GM21447 (cell line): Measurements from ENCODE around the gene GIGYF1.
A peak's percentile ranks its signal among the peaks of the same experiment; 100 is the strongest.

ENCODE experiments used
- ATAC-seq: cut with Tn5 transposase; IDR thresholded peaks from one replicate; pipeline ENCODE4 v1.9.1; 2021; ENCODE audit not compliant: unreplicated experiment

Gene GIGYF1

DNA sequence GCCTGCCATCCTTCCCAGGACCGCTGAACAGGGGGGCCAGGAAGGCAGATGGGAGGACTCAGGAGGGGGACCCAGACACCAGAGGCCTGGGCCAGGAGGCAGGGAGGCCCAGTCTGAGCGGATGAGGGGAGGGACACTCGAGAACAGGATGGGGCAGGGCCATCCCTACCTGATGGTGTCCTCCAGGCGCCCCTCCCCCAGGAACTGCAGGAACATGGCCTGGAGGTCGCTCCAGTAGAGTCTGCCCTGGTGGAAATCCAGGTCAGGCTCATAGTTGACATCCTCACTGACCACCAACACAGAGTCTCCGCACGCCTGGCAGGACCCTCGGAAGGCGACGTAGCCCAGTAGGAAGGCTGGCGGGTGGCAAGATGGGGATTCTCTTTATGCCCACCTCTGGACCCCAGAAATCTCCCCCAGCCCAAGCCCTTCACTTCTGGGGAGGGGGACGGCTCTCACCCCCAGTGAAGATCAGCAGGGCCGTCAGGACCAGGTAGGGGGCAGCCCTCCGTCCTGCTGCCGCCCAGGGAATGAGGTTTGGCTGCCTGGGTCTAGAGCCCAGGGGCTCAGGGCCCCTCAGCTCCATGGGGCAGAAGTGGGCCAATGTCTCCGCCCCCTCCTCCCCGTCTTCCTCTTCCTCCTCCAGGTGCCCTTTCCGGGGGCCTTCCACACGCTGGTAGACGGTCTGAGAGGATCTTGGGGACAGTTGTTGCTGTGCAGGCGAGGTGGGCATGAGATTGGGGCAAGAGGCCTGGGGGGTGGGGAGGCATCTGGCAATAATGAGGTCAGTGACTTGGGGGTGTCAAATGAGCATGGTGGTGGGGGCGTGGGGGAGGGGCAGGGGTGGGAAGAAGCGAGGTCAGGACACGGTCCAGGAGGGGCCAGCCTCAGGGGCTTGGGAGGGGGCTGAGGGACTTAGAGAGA lies 53.3 kb downstream of the GIGYF1 start:
- ATAC-seq, result no peak

DNA sequence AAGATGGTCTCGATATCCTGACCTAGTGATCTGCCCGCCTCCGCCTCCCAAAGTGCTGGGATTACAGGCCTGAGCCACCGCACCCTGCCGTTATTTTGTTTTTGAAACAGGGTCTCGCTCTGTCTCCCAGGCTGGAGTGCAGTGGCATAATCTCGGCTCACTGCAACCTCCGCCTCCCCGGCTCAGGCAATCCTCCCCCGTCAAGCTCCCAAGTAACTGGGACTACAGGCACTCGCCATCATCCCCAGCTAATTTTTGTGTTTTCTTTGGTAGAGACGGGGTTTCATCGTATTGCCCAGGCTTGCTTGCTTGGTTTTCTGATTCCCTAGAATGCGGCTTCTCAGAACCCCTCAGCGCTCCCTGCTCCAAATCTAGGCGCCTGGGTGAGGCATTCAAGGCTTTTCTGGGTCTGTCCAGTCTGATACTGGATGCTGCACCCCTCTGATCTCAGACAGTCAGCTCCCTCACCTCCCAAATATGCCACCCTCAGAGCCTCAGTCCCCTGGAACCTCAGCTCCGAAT lies 54.0 kb downstream of the GIGYF1 start:
- ATAC-seq, result no peak

DNA sequence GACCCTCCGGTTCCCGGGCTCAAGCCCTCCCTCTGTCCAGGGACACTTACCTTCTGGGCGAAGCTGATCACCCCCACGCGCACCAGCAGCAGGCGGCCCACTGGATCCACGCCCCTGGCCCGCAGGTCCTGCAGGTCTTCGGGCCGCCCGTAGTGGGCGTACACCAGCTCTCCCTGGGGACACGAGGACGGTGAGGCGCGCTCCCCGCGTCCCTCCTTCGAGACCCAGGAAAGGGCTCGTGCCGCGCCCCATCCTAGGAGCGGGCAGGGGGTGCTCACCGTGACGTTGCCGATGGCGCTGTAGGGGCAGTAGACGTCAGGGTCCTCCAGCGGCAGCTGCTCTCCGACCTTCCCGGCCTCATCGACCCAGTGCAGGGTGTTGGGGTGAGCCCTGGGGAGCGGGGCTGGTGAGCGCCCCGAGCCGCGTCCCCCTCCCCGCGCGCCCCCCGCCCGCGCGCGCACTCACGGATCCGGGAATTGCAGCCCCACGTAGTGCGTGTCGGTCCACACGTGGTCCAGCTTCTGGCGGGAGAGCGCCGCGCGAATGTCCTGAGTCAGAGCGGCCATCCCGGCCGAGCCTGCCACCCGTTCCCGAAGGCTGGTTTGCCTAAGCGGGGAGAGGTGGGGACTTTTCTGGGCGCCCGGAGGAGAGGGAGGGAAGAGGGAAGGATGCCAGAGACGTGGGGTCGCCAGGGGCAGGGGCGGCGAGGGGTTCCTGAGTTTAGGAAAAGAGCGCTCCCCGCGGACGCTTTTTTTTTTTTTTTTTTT lies 60.9 kb downstream of the GIGYF1 start:
- ATAC-seq, result peak; percentile 50

DNA sequence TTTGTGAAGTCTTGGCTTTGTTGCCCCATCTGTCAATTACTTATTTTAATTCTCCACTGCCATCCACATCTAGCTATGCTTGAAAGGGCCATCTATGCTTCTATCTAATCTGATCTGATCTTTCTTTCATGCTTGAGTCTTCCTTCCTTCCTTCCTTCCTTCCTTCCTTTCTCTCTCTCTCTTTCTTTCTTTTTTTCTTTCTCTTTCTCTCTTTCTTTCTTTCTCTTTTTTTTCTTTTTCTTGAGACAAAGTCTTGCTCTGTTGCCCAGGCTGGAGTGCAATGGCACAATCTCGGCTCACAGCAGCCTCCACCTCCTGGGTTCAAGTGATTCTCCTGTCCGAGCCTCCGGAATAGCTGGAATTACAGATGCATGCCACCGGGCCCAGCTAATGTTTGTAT lies 64.0 kb downstream of the GIGYF1 start:
- no peak for ATAC-seq
